ENCODE results near the gene MOCS2. TPM values are rescaled to one million over a fixed set of nuclear protein-coding genes. Genes with fewer than 3 reads are reported as not detected.

The MOCS2 gene
- total and polyA plus RNA-seq, 10 of the 15 experiments (the other 5 are each of a cell fraction or from before 2014, with no cell fraction given): 11.0 to 27.4 (median 22.5) TPM

DNA sequence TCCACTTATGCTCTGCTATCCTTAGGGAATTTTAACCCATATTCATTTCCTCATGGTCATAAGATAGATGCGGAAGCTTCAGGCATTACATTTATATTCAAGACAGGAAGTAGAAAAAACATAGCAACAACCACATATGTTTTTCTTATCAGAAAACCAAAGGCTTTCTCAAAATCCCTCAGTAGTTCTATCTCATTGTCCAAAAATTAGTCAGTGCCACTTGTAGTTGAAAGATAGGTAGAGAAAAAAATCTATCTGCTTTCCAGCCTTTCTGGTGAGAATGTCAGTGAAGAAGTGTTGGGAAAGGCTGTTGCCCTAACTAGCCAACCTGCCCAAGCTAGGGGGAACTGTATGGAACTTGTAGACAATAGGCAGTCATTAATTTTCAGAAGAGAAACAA lies 23.5 kb upstream of the MOCS2 start:
- ATAC-seq (no peak), DNase-seq (ENCODE audit: low read depth, low spot score) (no peak), FAIRE-seq (no peak)
- ChIA-PET SMC1A (ENCODE audit: uncharacterized antibody, unreplicated experiment) (no interaction called here), POLR2A (no interaction called here), CTCF (interaction anchor here (1.3 kb wide), 1 partner anchor 31 kb away, joined by 3 read pairs; no protein-coding TSS in a partner anchor), RAD21 (ENCODE audit: unreplicated experiment) (no interaction called here)
- H3K4me2 ChIP-seq (ENCODE audit: control insufficient read depth, insufficient read depth): no peak overlapping the region
- WGBS (ENCODE audit: insufficient coverage, insufficient replicate concordance, low lambda C conversion rate, missing lambda C conversion rate): 37% methylated on average over 1 of the region's 1 CpG
- in situ Hi-C loops (cut with MboI): no loop called here
- no peak overlapping the region for H3K9ac ChIP-seq (ENCODE audit: control insufficient read depth, insufficient read depth, low read length)
- no peak overlapping the region for H2AFZ ChIP-seq (ENCODE audit: control insufficient read depth, low read depth, low read length)
- H3K4me3 ChIP-seq: no peak overlapping the region
- no peak overlapping the region for H3K27ac ChIP-seq (ENCODE audit: control insufficient read depth, insufficient read depth)
- no peaks in the 10 kb centered on the region for H3K4me1 ChIP-seq (ENCODE audit: control insufficient read depth, insufficient read depth, low read length)
- BruUV-seq (replicated peaks): no TSS peak
- TF ChIP-seq NR2C1 (IDR thresholded peaks at IDR 0.05) (no peak), HDGF (IDR thresholded peaks at IDR 0.05) (no peak), JUND (IDR thresholded peaks at IDR 0.05; ENCODE audit: low read depth, low read length) (no peak), IRF4 (IDR thresholded peaks at IDR 0.05; ENCODE audit: low read depth, low read length) (no peak), ZNF217 (IDR thresholded peaks at IDR 0.05) (no peak), MTA2 (IDR thresholded peaks at IDR 0.05; ENCODE audit: low read depth) (no peak), KLF5 (IDR thresholded peaks at IDR 0.05; ENCODE audit: partially characterized antibody) (no peak), BMI1 (IDR thresholded peaks at IDR 0.05; ENCODE audit: borderline replicate concordance) (no peak), SREBF1 (IDR thresholded peaks at IDR 0.05; ENCODE audit: low read length) (no peak)
- TF ChIP-seq, protein P1, sequence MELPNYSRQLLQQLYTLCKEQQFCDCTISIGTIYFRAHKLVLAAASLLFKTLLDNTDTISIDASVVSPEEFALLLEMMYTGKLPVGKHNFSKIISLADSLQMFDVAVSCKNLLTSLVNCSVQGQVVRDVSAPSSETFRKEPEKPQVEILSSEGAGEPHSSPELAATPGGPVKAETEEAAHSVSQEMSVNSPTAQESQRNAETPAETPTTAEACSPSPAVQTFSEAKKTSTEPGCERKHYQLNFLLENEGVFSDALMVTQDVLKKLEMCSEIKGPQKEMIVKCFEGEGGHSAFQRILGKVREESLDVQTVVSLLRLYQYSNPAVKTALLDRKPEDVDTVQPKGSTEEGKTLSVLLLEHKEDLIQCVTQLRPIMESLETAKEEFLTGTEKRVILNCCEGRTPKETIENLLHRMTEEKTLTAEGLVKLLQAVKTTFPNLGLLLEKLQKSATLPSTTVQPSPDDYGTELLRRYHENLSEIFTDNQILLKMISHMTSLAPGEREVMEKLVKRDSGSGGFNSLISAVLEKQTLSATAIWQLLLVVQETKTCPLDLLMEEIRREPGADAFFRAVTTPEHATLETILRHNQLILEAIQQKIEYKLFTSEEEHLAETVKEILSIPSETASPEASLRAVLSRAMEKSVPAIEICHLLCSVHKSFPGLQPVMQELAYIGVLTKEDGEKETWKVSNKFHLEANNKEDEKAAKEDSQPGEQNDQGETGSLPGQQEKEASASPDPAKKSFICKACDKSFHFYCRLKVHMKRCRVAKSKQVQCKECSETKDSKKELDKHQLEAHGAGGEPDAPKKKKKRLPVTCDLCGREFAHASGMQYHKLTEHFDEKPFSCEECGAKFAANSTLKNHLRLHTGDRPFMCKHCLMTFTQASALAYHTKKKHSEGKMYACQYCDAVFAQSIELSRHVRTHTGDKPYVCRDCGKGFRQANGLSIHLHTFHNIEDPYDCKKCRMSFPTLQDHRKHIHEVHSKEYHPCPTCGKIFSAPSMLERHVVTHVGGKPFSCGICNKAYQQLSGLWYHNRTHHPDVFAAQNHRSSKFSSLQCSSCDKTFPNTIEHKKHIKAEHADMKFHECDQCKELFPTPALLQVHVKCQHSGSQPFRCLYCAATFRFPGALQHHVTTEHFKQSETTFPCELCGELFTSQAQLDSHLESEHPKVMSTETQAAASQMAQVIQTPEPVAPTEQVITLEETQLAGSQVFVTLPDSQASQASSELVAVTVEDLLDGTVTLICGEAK (IDR thresholded peaks at IDR 0.05; ENCODE audit: borderline replicate concordance): no peak
- TF ChIP-seq, protein P2, sequence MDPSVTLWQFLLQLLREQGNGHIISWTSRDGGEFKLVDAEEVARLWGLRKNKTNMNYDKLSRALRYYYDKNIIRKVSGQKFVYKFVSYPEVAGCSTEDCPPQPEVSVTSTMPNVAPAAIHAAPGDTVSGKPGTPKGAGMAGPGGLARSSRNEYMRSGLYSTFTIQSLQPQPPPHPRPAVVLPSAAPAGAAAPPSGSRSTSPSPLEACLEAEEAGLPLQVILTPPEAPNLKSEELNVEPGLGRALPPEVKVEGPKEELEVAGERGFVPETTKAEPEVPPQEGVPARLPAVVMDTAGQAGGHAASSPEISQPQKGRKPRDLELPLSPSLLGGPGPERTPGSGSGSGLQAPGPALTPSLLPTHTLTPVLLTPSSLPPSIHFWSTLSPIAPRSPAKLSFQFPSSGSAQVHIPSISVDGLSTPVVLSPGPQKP (IDR thresholded peaks at IDR 0.05; ENCODE audit: low read depth, low read length): no peak
- TF ChIP-seq, protein P3, sequence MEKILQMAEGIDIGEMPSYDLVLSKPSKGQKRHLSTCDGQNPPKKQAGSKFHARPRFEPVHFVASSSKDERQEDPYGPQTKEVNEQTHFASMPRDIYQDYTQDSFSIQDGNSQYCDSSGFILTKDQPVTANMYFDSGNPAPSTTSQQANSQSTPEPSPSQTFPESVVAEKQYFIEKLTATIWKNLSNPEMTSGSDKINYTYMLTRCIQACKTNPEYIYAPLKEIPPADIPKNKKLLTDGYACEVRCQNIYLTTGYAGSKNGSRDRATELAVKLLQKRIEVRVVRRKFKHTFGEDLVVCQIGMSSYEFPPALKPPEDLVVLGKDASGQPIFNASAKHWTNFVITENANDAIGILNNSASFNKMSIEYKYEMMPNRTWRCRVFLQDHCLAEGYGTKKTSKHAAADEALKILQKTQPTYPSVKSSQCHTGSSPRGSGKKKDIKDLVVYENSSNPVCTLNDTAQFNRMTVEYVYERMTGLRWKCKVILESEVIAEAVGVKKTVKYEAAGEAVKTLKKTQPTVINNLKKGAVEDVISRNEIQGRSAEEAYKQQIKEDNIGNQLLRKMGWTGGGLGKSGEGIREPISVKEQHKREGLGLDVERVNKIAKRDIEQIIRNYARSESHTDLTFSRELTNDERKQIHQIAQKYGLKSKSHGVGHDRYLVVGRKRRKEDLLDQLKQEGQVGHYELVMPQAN (conservative IDR thresholded peaks at IDR 0.05): no peak
- TF ChIP-seq, protein P4, sequence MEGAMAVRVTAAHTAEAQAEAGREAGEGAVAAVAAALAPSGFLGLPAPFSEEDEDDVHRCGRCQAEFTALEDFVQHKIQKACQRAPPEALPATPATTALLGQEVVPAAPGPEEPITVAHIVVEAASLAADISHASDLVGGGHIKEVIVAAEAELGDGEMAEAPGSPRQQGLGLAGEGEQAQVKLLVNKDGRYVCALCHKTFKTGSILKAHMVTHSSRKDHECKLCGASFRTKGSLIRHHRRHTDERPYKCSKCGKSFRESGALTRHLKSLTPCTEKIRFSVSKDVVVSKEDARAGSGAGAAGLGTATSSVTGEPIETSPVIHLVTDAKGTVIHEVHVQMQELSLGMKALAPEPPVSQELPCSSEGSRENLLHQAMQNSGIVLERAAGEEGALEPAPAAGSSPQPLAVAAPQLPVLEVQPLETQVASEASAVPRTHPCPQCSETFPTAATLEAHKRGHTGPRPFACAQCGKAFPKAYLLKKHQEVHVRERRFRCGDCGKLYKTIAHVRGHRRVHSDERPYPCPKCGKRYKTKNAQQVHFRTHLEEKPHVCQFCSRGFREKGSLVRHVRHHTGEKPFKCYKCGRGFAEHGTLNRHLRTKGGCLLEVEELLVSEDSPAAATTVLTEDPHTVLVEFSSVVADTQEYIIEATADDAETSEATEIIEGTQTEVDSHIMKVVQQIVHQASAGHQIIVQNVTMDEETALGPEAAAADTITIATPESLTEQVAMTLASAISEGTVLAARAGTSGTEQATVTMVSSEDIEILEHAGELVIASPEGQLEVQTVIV (IDR thresholded peaks at IDR 0.05; ENCODE audit: borderline replicate concordance, partially characterized antibody): no peak
- no peaks in the 10 kb centered on the region; a peak in 1 of 4 replicates for H3K27me3 ChIP-seq (replicated peaks in 1 of 2; ENCODE audit: control insufficient read depth in 2 of 2, insufficient read depth in 2 of 2, low read length in 1 of 2)
- H3K36me3 ChIP-seq (ENCODE audit: control insufficient read depth in 2 of 2, insufficient read depth in 2 of 2, low read length in 1 of 2): no peaks in the 10 kb centered on the region
- H3K79me2 ChIP-seq (ENCODE audit: control insufficient read depth, insufficient read depth, low read length): no peaks in the 10 kb centered on the region
- no peaks in the 10 kb centered on the region for H4K20me1 ChIP-seq (ENCODE audit: control insufficient read depth, insufficient read depth)
- H3K9me3 ChIP-seq (replicated peaks; ENCODE audit: control insufficient read depth, insufficient read depth, low read length): no peaks in the 10 kb centered on the region
- intact Hi-C loops (cut with micrococcal nuclease; ENCODE audit: unreplicated experiment): no loop called here
